GM23338 (cell line): ENCODE data around the gene FOXP1. TPM values are rescaled to one million over a fixed set of nuclear protein-coding genes. Genes with fewer than 3 reads are reported as not detected.

Experiments
- ATAC-seq: fragments of 200-7000 bp; cut with Tn5 transposase; 3 replicates; pipeline ENCODE4 v1.9.1; 2020
- DNase-seq: peaks from one replicate; pipeline ENCODE4 v3.0.0-alpha.2; 2015; ENCODE audit warnings: low spot score
- H2AFZ ChIP-seq: fragments of 200-600 bp; sonication (generic); 2 replicates; pipeline ENCODE4 v1.8.0; 2016; ENCODE audit warnings: antibody characterized with exemption, mild to moderate bottlenecking, moderate library complexity
- H3F3A ChIP-seq: fragments of 200-600 bp; sonication (generic); replicated peaks from 2 replicates; pipeline ENCODE4 v1.8.0; 2017; ENCODE audit warnings: antibody characterized with exemption, mixed run types, low read depth
- H3K27ac ChIP-seq: fragments of 200-600 bp; sonication (generic); 2 replicates; pipeline ENCODE4 v1.6.1; 2016; ENCODE audit warnings: low read depth
- H3K27me3 ChIP-seq: fragments of 200-600 bp; sonication (generic); 2 replicates; pipeline ENCODE4 v1.8.0; 2016; ENCODE audit warnings: mild to moderate bottlenecking, mixed run types, moderate library complexity; ENCODE audit not compliant: insufficient read depth
- H3K36me3 ChIP-seq: fragments of 200-600 bp; sonication (generic); 2 replicates; pipeline ENCODE4 v1.8.0; 2016; ENCODE audit warnings: mild to moderate bottlenecking; ENCODE audit not compliant: insufficient read depth
- H3K4me1 ChIP-seq: fragments of 200-600 bp; sonication (generic); 2 replicates; pipeline ENCODE4 v1.8.0; 2016; ENCODE audit warnings: mild to moderate bottlenecking, moderate library complexity; ENCODE audit not compliant: insufficient read depth
- H3K4me2 ChIP-seq: fragments of 200-600 bp; sonication (generic); 2 replicates; pipeline ENCODE4 v1.7.1; 2017; ENCODE audit warnings: mixed run types
- H3K4me3 ChIP-seq: fragments of 200-600 bp; sonication (generic); 2 replicates; pipeline ENCODE4 v1.6.1; 2016; ENCODE audit warnings: mixed run types
- H3K79me2 ChIP-seq: fragments of 200-600 bp; sonication (generic); replicated peaks from 2 replicates; pipeline ENCODE4 v1.8.0; 2017; ENCODE audit warnings: mild to moderate bottlenecking; ENCODE audit not compliant: insufficient read depth
- H3K9me2 ChIP-seq: fragments of 200-600 bp; sonication (generic); 2 replicates; pipeline ENCODE4 v1.8.0; 2017; ENCODE audit not compliant: insufficient read depth
- H4K20me1 ChIP-seq: fragments of 200-600 bp; sonication (generic); replicated peaks from 2 replicates; pipeline ENCODE4 v1.8.0; 2017; ENCODE audit warnings: mild to moderate bottlenecking; ENCODE audit not compliant: insufficient read depth
- H3K27ac Mint-ChIP-seq: 2 replicates; pipeline ENCODE4 v1.8.0; 2020; ENCODE audit warnings: inconsistent platforms, mild to moderate bottlenecking, moderate library complexity, mixed read lengths
- H3K27me3 Mint-ChIP-seq: 3 replicates; pipeline ENCODE4 v1.8.0; 2022; ENCODE audit warnings: low read depth, mild to moderate bottlenecking, moderate library complexity, mixed read lengths, inconsistent platforms; ENCODE audit not compliant: insufficient read depth, poor library complexity
- H3K36me3 Mint-ChIP-seq: 3 replicates; pipeline ENCODE4 v1.8.0; 2021; ENCODE audit warnings: low read depth, mild to moderate bottlenecking, inconsistent platforms, moderate library complexity, mixed read lengths
- H3K4me1 Mint-ChIP-seq: 3 replicates; pipeline ENCODE4 v1.8.0; 2020; ENCODE audit warnings: mild to moderate bottlenecking, inconsistent platforms, mixed read lengths
- H3K4me3 Mint-ChIP-seq: 3 replicates; pipeline ENCODE4 v1.8.0; 2021; ENCODE audit warnings: moderate library complexity, mild to moderate bottlenecking, inconsistent platforms, mixed read lengths
- H3K9me3 Mint-ChIP-seq: 3 replicates; pipeline ENCODE4 v1.8.0; 2020; ENCODE audit warnings: moderate library complexity, mild to moderate bottlenecking, inconsistent platforms, mixed read lengths
- CREB1 ChIP-seq: fragments of 250-450 bp; sonication (Bioruptor Pico); IDR thresholded peaks from 2 replicates; pipeline ENCODE4 v1.5.0; 2020; ENCODE audit warnings: low read depth, mild to moderate bottlenecking, moderate library complexity
- EZH2 ChIP-seq: fragments of 200-600 bp; sonication (generic); IDR thresholded peaks from one replicate; pipeline ENCODE4 v1.8.0; 2017; ENCODE audit warnings: antibody characterized with exemption, mild to moderate bottlenecking, low read depth; ENCODE audit not compliant: unreplicated experiment
- EZH2phosphoT487 ChIP-seq: fragments of 200-600 bp; sonication (generic); IDR thresholded peaks from one replicate; pipeline ENCODE4 v1.8.1; 2018; ENCODE audit warnings: antibody characterized with exemption; ENCODE audit not compliant: unreplicated experiment
- POLR2AphosphoS5 ChIP-seq: IDR thresholded peaks from 2 replicates; pipeline ENCODE4 v1.6.1; 2016; ENCODE audit warnings: antibody characterized with exemption, low read depth
- REST ChIP-seq: IDR thresholded peaks from one replicate; pipeline ENCODE4 v1.6.1; 2018; ENCODE audit warnings: antibody characterized with exemption; ENCODE audit not compliant: unreplicated experiment
- STAT1 ChIP-seq: IDR thresholded peaks from one replicate; pipeline ENCODE4 v1.6.1; 2016; ENCODE audit warnings: antibody characterized with exemption; ENCODE audit not compliant: unreplicated experiment
- ZNF114 ChIP-seq: fragments of 250-450 bp; sonication (Bioruptor Pico); IDR thresholded peaks from 2 replicates; pipeline ENCODE4 v1.5.0; 2020; ENCODE audit warnings: mild to moderate bottlenecking, moderate library complexity
- ZNF331 ChIP-seq: fragments of 250-450 bp; sonication (Bioruptor Pico); IDR thresholded peaks from 2 replicates; pipeline ENCODE4 v1.5.0; 2020; ENCODE audit warnings: low read depth, mild to moderate bottlenecking, moderate library complexity
- polyA plus RNA-seq: library from polyadenylated mRNA; unstranded; fragments of >200 nt; fragmentation: Nextera tagmentation; extraction: Ambion mirVana; gene quantifications from 2 replicates; pipeline ENCODE4 v1.2.1, GENCODE V29; 2016
- total RNA-seq: library from RNA; depleted of rRNA; stranded (reverse); fragments of >200 nt; shearing (Covaris generic); gene quantifications from 2 replicates; pipeline ENCODE4 v1.2.3, GENCODE V29; 2014
- TF ChIP-seq, protein P1 (sequence below): fragments of 250-450 bp; sonication (Bioruptor Pico); IDR thresholded peaks from 2 replicates; pipeline ENCODE4 v1.5.0; 2020; ENCODE audit warnings: mild to moderate bottlenecking, moderate library complexity
- TF ChIP-seq, protein P2 (sequence below), 2 experiments: fragments of 200-600 bp in 1 of 2; sonication (generic) in 1 of 2; conservative IDR thresholded peaks; 2 replicates each; pipeline versions ENCODE4 v1.5.1 to v1.6.1; 2016 to 2017; ENCODE audit warnings: antibody characterized with exemption in 2 of 2, low read depth in 2 of 2, mild to moderate bottlenecking in 2 of 2, moderate library complexity in 1 of 2
- TF ChIP-seq, protein P3 (sequence below): IDR thresholded peaks from 2 replicates; pipeline ENCODE4 v1.6.1; 2016; ENCODE audit warnings: antibody characterized with exemption

The FOXP1 gene
- total and polyA plus RNA-seq, 2 experiments from 2014 or later, result 32.9 to 35.5 TPM

GRCh38 chr3:71543371-71544016, 40.0 kb downstream of the FOXP1 start:
- H3K4me2 ChIP-seq, result no peak overlapping the region
- no peaks in the 10 kb centered on the region for H4K20me1 ChIP-seq
- no peak for DNase-seq
- no peak; the same call in 2 of the 3 replicates for ATAC-seq
- Mint-ChIP-seq H3K27ac (no peak overlapping the region), H3K27me3 (peaks cover 3% of the 10 kb centered on the region), H3K9me3 (no peaks in the 10 kb centered on the region), H3K4me3 (no peak overlapping the region), H3K36me3 (no peaks in the 10 kb centered on the region), H3K4me1 (peaks cover 17% of the 10 kb centered on the region)
- peaks cover 26% of the 10 kb centered on the region for H3K4me1 ChIP-seq
- H3K36me3 ChIP-seq, result no peaks in the 10 kb centered on the region
- H2AFZ ChIP-seq, result no peak overlapping the region
- TF ChIP-seq ZNF331 (CRISPR knock-in tag) (no peak), EZH2phosphoT487 (no peak), STAT1 (no peak), REST (no peak), POLR2AphosphoS5 (no peak), ZNF114 (CRISPR knock-in tag) (no peak), EZH2 (no peak), CREB1 (CRISPR knock-in tag) (no peak)
- TF ChIP-seq, protein P1, sequence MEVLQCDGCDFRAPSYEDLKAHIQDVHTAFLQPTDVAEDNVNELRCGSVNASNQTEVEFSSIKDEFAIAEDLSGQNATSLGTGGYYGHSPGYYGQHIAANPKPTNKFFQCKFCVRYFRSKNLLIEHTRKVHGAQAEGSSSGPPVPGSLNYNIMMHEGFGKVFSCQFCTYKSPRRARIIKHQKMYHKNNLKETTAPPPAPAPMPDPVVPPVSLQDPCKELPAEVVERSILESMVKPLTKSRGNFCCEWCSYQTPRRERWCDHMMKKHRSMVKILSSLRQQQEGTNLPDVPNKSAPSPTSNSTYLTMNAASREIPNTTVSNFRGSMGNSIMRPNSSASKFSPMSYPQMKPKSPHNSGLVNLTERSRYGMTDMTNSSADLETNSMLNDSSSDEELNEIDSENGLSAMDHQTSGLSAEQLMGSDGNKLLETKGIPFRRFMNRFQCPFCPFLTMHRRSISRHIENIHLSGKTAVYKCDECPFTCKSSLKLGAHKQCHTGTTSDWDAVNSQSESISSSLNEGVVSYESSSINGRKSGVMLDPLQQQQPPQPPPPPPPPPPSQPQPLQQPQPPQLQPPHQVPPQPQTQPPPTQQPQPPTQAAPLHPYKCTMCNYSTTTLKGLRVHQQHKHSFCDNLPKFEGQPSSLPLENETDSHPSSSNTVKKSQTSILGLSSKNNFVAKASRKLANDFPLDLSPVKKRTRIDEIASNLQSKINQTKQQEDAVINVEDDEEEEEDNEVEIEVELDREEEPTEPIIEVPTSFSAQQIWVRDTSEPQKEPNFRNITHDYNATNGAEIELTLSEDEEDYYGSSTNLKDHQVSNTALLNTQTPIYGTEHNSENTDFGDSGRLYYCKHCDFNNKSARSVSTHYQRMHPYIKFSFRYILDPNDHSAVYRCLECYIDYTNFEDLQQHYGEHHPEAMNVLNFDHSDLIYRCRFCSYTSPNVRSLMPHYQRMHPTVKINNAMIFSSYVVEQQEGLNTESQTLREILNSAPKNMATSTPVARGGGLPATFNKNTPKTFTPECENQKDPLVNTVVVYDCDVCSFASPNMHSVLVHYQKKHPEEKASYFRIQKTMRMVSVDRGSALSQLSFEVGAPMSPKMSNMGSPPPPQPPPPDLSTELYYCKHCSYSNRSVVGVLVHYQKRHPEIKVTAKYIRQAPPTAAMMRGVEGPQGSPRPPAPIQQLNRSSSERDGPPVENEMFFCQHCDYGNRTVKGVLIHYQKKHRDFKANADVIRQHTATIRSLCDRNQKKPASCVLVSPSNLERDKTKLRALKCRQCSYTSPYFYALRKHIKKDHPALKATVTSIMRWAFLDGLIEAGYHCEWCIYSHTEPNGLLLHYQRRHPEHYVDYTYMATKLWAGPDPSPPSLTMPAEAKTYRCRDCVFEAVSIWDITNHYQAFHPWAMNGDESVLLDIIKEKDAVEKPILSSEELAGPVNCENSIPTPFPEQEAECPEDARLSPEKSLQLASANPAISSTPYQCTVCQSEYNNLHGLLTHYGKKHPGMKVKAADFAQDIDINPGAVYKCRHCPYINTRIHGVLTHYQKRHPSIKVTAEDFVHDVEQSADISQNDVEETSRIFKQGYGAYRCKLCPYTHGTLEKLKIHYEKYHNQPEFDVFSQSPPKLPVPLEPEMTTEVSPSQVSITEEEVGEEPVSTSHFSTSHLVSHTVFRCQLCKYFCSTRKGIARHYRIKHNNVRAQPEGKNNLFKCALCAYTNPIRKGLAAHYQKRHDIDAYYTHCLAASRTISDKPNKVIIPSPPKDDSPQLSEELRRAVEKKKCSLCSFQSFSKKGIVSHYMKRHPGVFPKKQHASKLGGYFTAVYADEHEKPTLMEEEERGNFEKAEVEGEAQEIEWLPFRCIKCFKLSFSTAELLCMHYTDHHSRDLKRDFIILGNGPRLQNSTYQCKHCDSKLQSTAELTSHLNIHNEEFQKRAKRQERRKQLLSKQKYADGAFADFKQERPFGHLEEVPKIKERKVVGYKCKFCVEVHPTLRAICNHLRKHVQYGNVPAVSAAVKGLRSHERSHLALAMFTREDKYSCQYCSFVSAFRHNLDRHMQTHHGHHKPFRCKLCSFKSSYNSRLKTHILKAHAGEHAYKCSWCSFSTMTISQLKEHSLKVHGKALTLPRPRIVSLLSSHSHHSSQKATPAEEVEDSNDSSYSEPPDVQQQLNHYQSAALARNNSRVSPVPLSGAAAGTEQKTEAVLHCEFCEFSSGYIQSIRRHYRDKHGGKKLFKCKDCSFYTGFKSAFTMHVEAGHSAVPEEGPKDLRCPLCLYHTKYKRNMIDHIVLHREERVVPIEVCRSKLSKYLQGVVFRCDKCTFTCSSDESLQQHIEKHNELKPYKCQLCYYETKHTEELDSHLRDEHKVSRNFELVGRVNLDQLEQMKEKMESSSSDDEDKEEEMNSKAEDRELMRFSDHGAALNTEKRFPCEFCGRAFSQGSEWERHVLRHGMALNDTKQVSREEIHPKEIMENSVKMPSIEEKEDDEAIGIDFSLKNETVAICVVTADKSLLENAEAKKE (CRISPR knock-in tag), result no peak
- TF ChIP-seq, protein P2, sequence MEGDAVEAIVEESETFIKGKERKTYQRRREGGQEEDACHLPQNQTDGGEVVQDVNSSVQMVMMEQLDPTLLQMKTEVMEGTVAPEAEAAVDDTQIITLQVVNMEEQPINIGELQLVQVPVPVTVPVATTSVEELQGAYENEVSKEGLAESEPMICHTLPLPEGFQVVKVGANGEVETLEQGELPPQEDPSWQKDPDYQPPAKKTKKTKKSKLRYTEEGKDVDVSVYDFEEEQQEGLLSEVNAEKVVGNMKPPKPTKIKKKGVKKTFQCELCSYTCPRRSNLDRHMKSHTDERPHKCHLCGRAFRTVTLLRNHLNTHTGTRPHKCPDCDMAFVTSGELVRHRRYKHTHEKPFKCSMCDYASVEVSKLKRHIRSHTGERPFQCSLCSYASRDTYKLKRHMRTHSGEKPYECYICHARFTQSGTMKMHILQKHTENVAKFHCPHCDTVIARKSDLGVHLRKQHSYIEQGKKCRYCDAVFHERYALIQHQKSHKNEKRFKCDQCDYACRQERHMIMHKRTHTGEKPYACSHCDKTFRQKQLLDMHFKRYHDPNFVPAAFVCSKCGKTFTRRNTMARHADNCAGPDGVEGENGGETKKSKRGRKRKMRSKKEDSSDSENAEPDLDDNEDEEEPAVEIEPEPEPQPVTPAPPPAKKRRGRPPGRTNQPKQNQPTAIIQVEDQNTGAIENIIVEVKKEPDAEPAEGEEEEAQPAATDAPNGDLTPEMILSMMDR (conservative IDR thresholded peaks at IDR 0.05; ENCODE audit: low read depth in 2 of 2), result no peak
- TF ChIP-seq, protein P3, sequence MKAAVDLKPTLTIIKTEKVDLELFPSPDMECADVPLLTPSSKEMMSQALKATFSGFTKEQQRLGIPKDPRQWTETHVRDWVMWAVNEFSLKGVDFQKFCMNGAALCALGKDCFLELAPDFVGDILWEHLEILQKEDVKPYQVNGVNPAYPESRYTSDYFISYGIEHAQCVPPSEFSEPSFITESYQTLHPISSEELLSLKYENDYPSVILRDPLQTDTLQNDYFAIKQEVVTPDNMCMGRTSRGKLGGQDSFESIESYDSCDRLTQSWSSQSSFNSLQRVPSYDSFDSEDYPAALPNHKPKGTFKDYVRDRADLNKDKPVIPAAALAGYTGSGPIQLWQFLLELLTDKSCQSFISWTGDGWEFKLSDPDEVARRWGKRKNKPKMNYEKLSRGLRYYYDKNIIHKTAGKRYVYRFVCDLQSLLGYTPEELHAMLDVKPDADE, result no peak
- H3K4me3 ChIP-seq, result no peak overlapping the region
- H3K9me2 ChIP-seq, result no peaks in the 10 kb centered on the region
- H3K27ac ChIP-seq, result no peak overlapping the region
- H3K79me2 ChIP-seq, result no peaks in the 10 kb centered on the region
- H3F3A ChIP-seq, result no peaks in the 10 kb centered on the region
- no peaks in the 10 kb centered on the region for H3K27me3 ChIP-seq
